Endothelial cell of umbilical vein (primary cell): ENCODE results near the gene SORCS2.

Source experiments
- EZH2 ChIP-seq: IDR thresholded peaks from 2 replicates; pipeline ENCODE4 v1.6.1; 2012; ENCODE audit warnings: borderline replicate concordance, low read depth, mild to moderate bottlenecking, moderate library complexity, low read length, inconsistent platforms; ENCODE audit not compliant: severe bottlenecking
- FOS ChIP-seq: IDR thresholded peaks from 2 replicates; pipeline ENCODE4 v1.6.1; 2011; ENCODE audit warnings: mild to moderate bottlenecking, low read length, moderate library complexity, borderline replicate concordance; ENCODE audit not compliant: insufficient read depth
- GATA2 ChIP-seq: IDR thresholded peaks from 2 replicates; pipeline ENCODE4 v1.7.0; 2011; ENCODE audit warnings: low read depth, mild to moderate bottlenecking, moderate library complexity, mixed read lengths, low read length; ENCODE audit not compliant: insufficient read length, insufficient read depth
- JUN ChIP-seq: IDR thresholded peaks from 2 replicates; pipeline ENCODE4 v1.6.1; 2011; ENCODE audit warnings: borderline replicate concordance, low read depth; ENCODE audit not compliant: insufficient read length, insufficient read depth
- MAX ChIP-seq: IDR thresholded peaks from 2 replicates; pipeline ENCODE4 v1.6.1; 2011; ENCODE audit not compliant: insufficient read depth, insufficient read length
- MYC ChIP-seq: IDR thresholded peaks from one replicate; pipeline ENCODE4 v1.6.1; 2011; ENCODE audit warnings: mild to moderate bottlenecking, low read depth, low read length
- POLR2A ChIP-seq: IDR thresholded peaks from 2 replicates; pipeline ENCODE4 v1.6.1; 2012; ENCODE audit warnings: low read depth, mild to moderate bottlenecking, control low read depth, low read length
- POLR2AphosphoS5 ChIP-seq: IDR thresholded peaks from 2 replicates; pipeline ENCODE4 v1.6.1; 2012; ENCODE audit warnings: low read depth, mild to moderate bottlenecking, control low read depth, low read length, moderate library complexity; ENCODE audit not compliant: insufficient read depth
- TF ChIP-seq, protein P1 (sequence below), 2 donors: IDR thresholded peaks; 1 replicate in 1 of 2; 2 replicates in 1 of 2; pipeline ENCODE4 v1.5.1; 2011; ENCODE audit warnings: low read length in 2 of 2, mild to moderate bottlenecking in 2 of 2, moderate library complexity in 2 of 2, control low read depth in 1 of 2, inconsistent platforms in 1 of 2, low read depth in 1 of 2; ENCODE audit not compliant: insufficient read depth in 1 of 2; ENCODE audit errors: extremely low read depth in 1 of 2

DNA sequence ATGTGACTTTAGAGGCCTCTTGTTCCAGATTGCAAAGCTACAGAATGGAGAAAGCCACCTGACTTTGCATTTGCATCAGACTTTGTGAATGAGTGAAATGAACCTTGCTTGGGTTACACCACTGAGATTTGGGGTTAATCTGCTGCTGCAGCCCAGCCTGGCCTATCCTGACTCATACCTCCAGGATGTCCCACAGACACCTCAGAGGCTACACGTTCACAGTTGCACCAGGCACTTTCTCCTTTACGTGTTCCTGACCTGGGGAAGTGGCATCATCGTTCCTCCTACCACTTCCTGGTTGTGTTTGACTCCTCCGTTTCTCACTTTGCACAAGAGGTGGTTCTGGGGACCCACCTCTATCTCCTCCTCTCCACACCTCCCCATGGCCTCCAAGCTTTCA, 9.2 kb upstream of the SORCS2 start:
- TF ChIP-seq POLR2A (no peak), JUN (no peak), POLR2AphosphoS5 (no peak), MYC (no peak), EZH2 (no peak), MAX (no peak), GATA2 (no peak), FOS (no peak)
- TF ChIP-seq, protein P1, sequence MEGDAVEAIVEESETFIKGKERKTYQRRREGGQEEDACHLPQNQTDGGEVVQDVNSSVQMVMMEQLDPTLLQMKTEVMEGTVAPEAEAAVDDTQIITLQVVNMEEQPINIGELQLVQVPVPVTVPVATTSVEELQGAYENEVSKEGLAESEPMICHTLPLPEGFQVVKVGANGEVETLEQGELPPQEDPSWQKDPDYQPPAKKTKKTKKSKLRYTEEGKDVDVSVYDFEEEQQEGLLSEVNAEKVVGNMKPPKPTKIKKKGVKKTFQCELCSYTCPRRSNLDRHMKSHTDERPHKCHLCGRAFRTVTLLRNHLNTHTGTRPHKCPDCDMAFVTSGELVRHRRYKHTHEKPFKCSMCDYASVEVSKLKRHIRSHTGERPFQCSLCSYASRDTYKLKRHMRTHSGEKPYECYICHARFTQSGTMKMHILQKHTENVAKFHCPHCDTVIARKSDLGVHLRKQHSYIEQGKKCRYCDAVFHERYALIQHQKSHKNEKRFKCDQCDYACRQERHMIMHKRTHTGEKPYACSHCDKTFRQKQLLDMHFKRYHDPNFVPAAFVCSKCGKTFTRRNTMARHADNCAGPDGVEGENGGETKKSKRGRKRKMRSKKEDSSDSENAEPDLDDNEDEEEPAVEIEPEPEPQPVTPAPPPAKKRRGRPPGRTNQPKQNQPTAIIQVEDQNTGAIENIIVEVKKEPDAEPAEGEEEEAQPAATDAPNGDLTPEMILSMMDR (IDR thresholded peaks at IDR 0.05; ENCODE audit: extremely low read depth in 1 of 2, insufficient read depth in 1 of 2, low read depth in 1 of 2, low read length in 2 of 2) = no peak
